ENCODE results near the gene TPI1.
"Not testable (repeated sequence)": the region's sequence is repeated elsewhere in the genome, so short reads cannot be mapped to it uniquely, and the experiment has no call there.

TPI1 gene

GRCh38 chr12:6847676-6848075 lies 19.7 kb upstream of the TPI1 start:
- DNase-seq (ENCODE audit: low read depth): no peak

GRCh38 chr12:6849427-6849826 lies 17.9 kb upstream of the TPI1 start:
- no peak for DNase-seq (ENCODE audit: low read depth)

- no peak for DNase-seq (ENCODE audit: low read depth)
These were observed 17.3 kb upstream of the TPI1 start for GRCh38 chr12:6849976-6850560.

GRCh38 chr12:6850796-6851152 lies 16.6 kb upstream of the TPI1 start:
- no peak for DNase-seq (ENCODE audit: low read depth)

- DNase-seq (ENCODE audit: low read depth): peak; percentile 79
These were observed 16.0 kb upstream of the TPI1 start, which contains the start of gene CDCA3 for GRCh38 chr12:6851153-6851920. CDCA3 (minus strand) TSS chr12:6851286; CDS start chr12:6850952, 334 bp downstream.

GRCh38 chr12:6851921-6852650 lies 15.2 kb upstream of the TPI1 start, which contains the start of gene USP5:
USP5 (plus strand) TSS chr12:6852150; CDS start chr12:6852180, 30 bp downstream.
- peak; percentile 98 for DNase-seq (ENCODE audit: low read depth)

GRCh38 chr12:6852651-6853354 lies 14.5 kb upstream of the TPI1 start:
- peak; percentile 38 for DNase-seq (ENCODE audit: low read depth)

GRCh38 chr12:6853626-6854025 lies 13.7 kb upstream of the TPI1 start:
- DNase-seq (ENCODE audit: low read depth): no peak

- no peak for DNase-seq (ENCODE audit: low read depth)
These were observed 13.3 kb upstream of the TPI1 start for GRCh38 chr12:6854036-6854435.

- no peak for DNase-seq (ENCODE audit: low read depth)
These were observed 12.0 kb upstream of the TPI1 start for GRCh38 chr12:6855322-6855721.

GRCh38 chr12:6858799-6859198 lies 8.5 kb upstream of the TPI1 start:
- DNase-seq (ENCODE audit: low read depth): no peak

- no peak for DNase-seq (ENCODE audit: low read depth)
These were observed 7.2 kb upstream of the TPI1 start for GRCh38 chr12:6860116-6860515.

GRCh38 chr12:6860942-6861341 lies 6.4 kb upstream of the TPI1 start:
- DNase-seq (ENCODE audit: low read depth): no peak

GRCh38 chr12:6861391-6861790 lies 5.9 kb upstream of the TPI1 start:
- DNase-seq (ENCODE audit: low read depth): no peak

GRCh38 chr12:6863033-6863432 lies 4.3 kb upstream of the TPI1 start:
- DNase-seq (ENCODE audit: low read depth): no peak

- DNase-seq (ENCODE audit: low read depth): no peak
These were observed 3.6 kb upstream of the TPI1 start for GRCh38 chr12:6863586-6864321.

- not testable (repeated sequence) for DNase-seq (ENCODE audit: low read depth)
These were observed 2.0 kb upstream of the TPI1 start for GRCh38 chr12:6865307-6865706.

GRCh38 chr12:6866163-6866919 lies 990 bp upstream of the TPI1 start:
- DNase-seq (ENCODE audit: low read depth): no peak

GRCh38 chr12:6866920-6867412 lies 365 bp upstream of the TPI1 start:
- DNase-seq (ENCODE audit: low read depth): no peak

GRCh38 chr12:6868211-6869048 lies 1.1 kb downstream of the TPI1 start:
- no peak for DNase-seq (ENCODE audit: low read depth)

All from activated T-helper 1 cell treated with Interleukin-2 at 50 U/mL for 16 hours (primary cell).